Ishikawa (cell line): ENCODE data around the gene SIAH1.
A peak's percentile ranks its signal among the peaks of the same experiment; 100 is the strongest.

Experiments
- CEBPB ChIP-seq: IDR thresholded peaks from 2 replicates; pipeline ENCODE4 v1.6.1; 2012
- CREB1 ChIP-seq: IDR thresholded peaks from 2 replicates; pipeline ENCODE4 v1.6.1; 2012; ENCODE audit warnings: low read depth
- EGR1 ChIP-seq: IDR thresholded peaks from 2 replicates; pipeline ENCODE4 v1.6.1; 2012
- EP300 ChIP-seq: IDR thresholded peaks from 2 replicates; pipeline ENCODE4 v1.6.1; 2012; ENCODE audit warnings: borderline replicate concordance
- FOXM1 ChIP-seq: IDR thresholded peaks from 2 replicates; pipeline ENCODE4 v1.6.1; 2012; ENCODE audit warnings: low read depth, borderline replicate concordance
- MAX ChIP-seq: IDR thresholded peaks from 2 replicates; pipeline ENCODE4 v1.6.1; 2012
- NFIC ChIP-seq: IDR thresholded peaks from 2 replicates; pipeline ENCODE4 v1.6.1; 2012
- RAD21 ChIP-seq: IDR thresholded peaks from 2 replicates; pipeline ENCODE4 v1.6.1; 2012; ENCODE audit warnings: low read depth
- REST ChIP-seq: IDR thresholded peaks from 2 replicates; pipeline ENCODE4 v1.6.1; 2012; ENCODE audit warnings: low read depth, mild to moderate bottlenecking
- TAF1 ChIP-seq: IDR thresholded peaks from 2 replicates; pipeline ENCODE4 v1.6.1; 2012; ENCODE audit warnings: low read depth, mild to moderate bottlenecking
- TCF12 ChIP-seq: IDR thresholded peaks from 2 replicates; pipeline ENCODE4 v1.6.1; 2012; ENCODE audit warnings: low read depth
- TEAD4 ChIP-seq: IDR thresholded peaks from 2 replicates; pipeline ENCODE4 v1.6.1; 2012
- USF1 ChIP-seq: IDR thresholded peaks from 2 replicates; pipeline ENCODE4 v1.6.1; 2012
- YY1 ChIP-seq: IDR thresholded peaks from 2 replicates; pipeline ENCODE4 v1.6.1; 2012; ENCODE audit warnings: low read depth
- ZBTB7A ChIP-seq: IDR thresholded peaks from 2 replicates; pipeline ENCODE4 v1.6.1; 2012; ENCODE audit warnings: low read depth

The SIAH1 gene

GRCh38 chr16:48370229-48370628, 15.0 kb downstream of the SIAH1 start:
- TF ChIP-seq YY1 (no peak), TAF1 (no peak), RAD21 (no peak), FOXM1 (no peak), NFIC (no peak), CREB1 (no peak), EGR1 (no peak), EP300 (no peak)

GRCh38 chr16:48369765-48370164, 15.4 kb downstream of the SIAH1 start:
- TF ChIP-seq YY1 (no peak), CREB1 (no peak), TEAD4 (no peak), TAF1 (no peak), MAX (no peak), REST (no peak), TCF12 (no peak), RAD21 (no peak), CEBPB (no peak), ZBTB7A (no peak), EP300 (no peak), EGR1 (no peak), FOXM1 (no peak), NFIC (no peak), USF1 (no peak)

GRCh38 chr16:48367441-48368049, 17.7 kb downstream of the SIAH1 start:
- TF ChIP-seq TCF12 (no peak), USF1 (no peak), ZBTB7A (no peak), YY1 (no peak), TAF1 (no peak), TEAD4 (no peak), CEBPB (no peak), NFIC (no peak), REST (no peak), EP300 (no peak), EGR1 (no peak), RAD21 (no peak), FOXM1 (no peak), CREB1 (no peak)

GRCh38 chr16:48366165-48367093, 18.8 kb downstream of the SIAH1 start:
- TF ChIP-seq CEBPB = peak; percentile 86
- TF ChIP-seq YY1 = no peak
- TF ChIP-seq RAD21 = 0 out of 2 replicates have a peak, but pooled peaks have one; percentile 11
- TF ChIP-seq TEAD4 = no peak; the same call in 1 of the 2 replicates
- TF ChIP-seq CREB1 = 0 out of 2 replicates have a peak, but pooled peaks have one; percentile 27
- 0 out of 2 replicates have a peak, but pooled peaks have one; percentile 20 for TF ChIP-seq NFIC
- peak; percentile 72 for TF ChIP-seq MAX

- TF ChIP-seq MAX (peak; percentile 28; the same call in 1 of the 2 replicates), CEBPB (no peak), FOXM1 (no peak), TCF12 (0 out of 2 replicates have a peak, but pooled peaks have one; percentile 14), EGR1 (peak; percentile 58), CREB1 (no peak), REST (no peak), ZBTB7A (peak; percentile 88), TAF1 (peak; percentile 64; the same call in 1 of the 2 replicates)
Observed at GRCh38 chr16:48365601-48366164, 19.5 kb downstream of the SIAH1 start.
